A549 (cell line): ENCODE results near the gene HOXA4. TPM values are rescaled to one million over a fixed set of nuclear protein-coding genes. Genes with fewer than 3 reads are reported as not detected.

ENCODE experiments used
- ATAC-seq, 2 experiments: fragments of 200-7000 bp in 1 of 2; fragments of >200 bp in 1 of 2; cut with Nextera tagmentation in 1 of 2; cut with Tn5 transposase in 1 of 2; 3 replicates each; pipeline versions ENCODE4 v1.8.0 to v1.9.1; 2018 to 2020; ENCODE audit warnings: mild to moderate bottlenecking in 1 of 2, moderate library complexity in 1 of 2
- CTCF ChIA-PET: fragments of 300-600 bp; sonication (Branson Sonifier 250); formaldehyde crosslinking; extraction: SDS; loops from one replicate; lab custom pipeline; 2021; ENCODE audit warnings: antibody characterized with exemption, inconsistent platforms; lab: Yijun Ruan, JAX
- POLR2A ChIA-PET: fragments of 350-600 bp; formaldehyde crosslinking; extraction: SDS; loops from one replicate; lab custom pipeline; 2021; ENCODE audit warnings: antibody characterized with exemption, inconsistent platforms; lab: Yijun Ruan, JAX
- DNase-seq, 2 experiments: peaks; one replicate each; pipeline versions ENCODE4 v3.0.0 to v3.0.0-alpha.2; 2011 to 2016; ENCODE audit warnings: low read depth in 1 of 2, low spot score in 1 of 2
- FAIRE-seq: peaks from 2 replicates; lab custom pipeline; 2011; peaks lifted over from hg19 to GRCh38; lab: Jason Lieb, UNC
- H3K27ac ChIP-seq, 2 experiments: fragments of >200 bp; sonication (Bioruptor Twin); formaldehyde crosslinking; 3 replicates each; pipeline ENCODE4 v1.5.1; 2016 to 2017
- H3K4me1 ChIP-seq: fragments of >200 bp; sonication (Bioruptor Twin); formaldehyde crosslinking; 3 replicates; pipeline ENCODE4 v1.6.1; 2016
- H3K4me2 ChIP-seq: fragments of >200 bp; sonication (Bioruptor Twin); formaldehyde crosslinking; 3 replicates; pipeline ENCODE4 v1.6.1; 2016
- H3K4me3 ChIP-seq: fragments of >200 bp; sonication (Bioruptor Twin); formaldehyde crosslinking; 3 replicates; pipeline ENCODE4 v1.5.1; 2016
- H3K9me3 ChIP-seq: fragments of >200 bp; sonication (Bioruptor Twin); formaldehyde crosslinking; 3 replicates; pipeline ENCODE4 v1.6.1; 2016
- BHLHE40 ChIP-seq: IDR thresholded peaks from 2 replicates; pipeline ENCODE4 v1.6.1; 2012; ENCODE audit warnings: low read depth, low read length, inconsistent platforms
- CBX2 ChIP-seq: fragments of 200-600 bp; sonication (generic); IDR thresholded peaks from 2 replicates; pipeline ENCODE4 v1.6.1; 2016; ENCODE audit warnings: low read depth, mild to moderate bottlenecking, borderline replicate concordance
- CBX8 ChIP-seq: fragments of 200-600 bp; sonication (generic); IDR thresholded peaks from 2 replicates; pipeline ENCODE4 v1.6.1; 2016
- ESRRA ChIP-seq: fragments of 150-350 bp; IDR thresholded peaks from 2 replicates; pipeline ENCODE4 v1.6.1; 2014; ENCODE audit warnings: mild to moderate bottlenecking, low read length, borderline replicate concordance
- FOSL2 ChIP-seq, 2 experiments: fragments of 450-650 bp in 1 of 2; fragments of >200 bp in 1 of 2; sonication (Bioruptor Twin) in 1 of 2; formaldehyde crosslinking; IDR thresholded peaks; 2 replicates each; pipeline versions ENCODE4 v1.5.0 to v1.6.1; 2016 to 2020; ENCODE audit warnings: mild to moderate bottlenecking in 1 of 2, moderate library complexity in 1 of 2
- HDAC2 ChIP-seq: fragments of 200-600 bp; sonication (generic); IDR thresholded peaks from 2 replicates; pipeline ENCODE4 v1.6.1; 2016
- HMGXB4 ChIP-seq: fragments of 250-450 bp; sonication (Bioruptor Pico); IDR thresholded peaks from 2 replicates; pipeline ENCODE4 v1.5.0; 2021; ENCODE audit warnings: mild to moderate bottlenecking, moderate library complexity, borderline replicate concordance
- JUN ChIP-seq, 2 experiments: fragments of >200 bp; sonication (Bioruptor Twin); formaldehyde crosslinking; IDR thresholded peaks; 2 replicates in 1 of 2; 3 replicates in 1 of 2; pipeline ENCODE4 v1.6.1; 2016 to 2017
- JUNB ChIP-seq: fragments of >200 bp; sonication (Bioruptor Twin); formaldehyde crosslinking; IDR thresholded peaks from 2 replicates; pipeline ENCODE4 v1.6.1; 2016
- KDM1A ChIP-seq: fragments of 200-600 bp; sonication (generic); IDR thresholded peaks from 2 replicates; pipeline ENCODE4 v1.6.1; 2016; ENCODE audit warnings: low read depth, mild to moderate bottlenecking
- MAZ ChIP-seq: fragments of 150-350 bp; IDR thresholded peaks from 2 replicates; pipeline ENCODE4 v1.6.1; 2014; ENCODE audit warnings: antibody characterized with exemption, low read depth, low read length, borderline replicate concordance
- MYC ChIP-seq: IDR thresholded peaks from 2 replicates; pipeline ENCODE4 v1.6.1; 2012; ENCODE audit warnings: mild to moderate bottlenecking, inconsistent platforms, low read length, improper control_type of control experiment, borderline replicate concordance
- POLR2A ChIP-seq: IDR thresholded peaks from 2 replicates; pipeline ENCODE4 v1.6.1; 2012; ENCODE audit warnings: mild to moderate bottlenecking, low read length
- RFX5 ChIP-seq: fragments of 450-650 bp; IDR thresholded peaks from 2 replicates; pipeline ENCODE4 v1.7.1; 2014; ENCODE audit warnings: antibody characterized with exemption, mild to moderate bottlenecking, moderate library complexity
- RNF2 ChIP-seq: fragments of 200-600 bp; sonication (generic); IDR thresholded peaks from 2 replicates; pipeline ENCODE4 v1.6.1; 2016; ENCODE audit warnings: low read depth, mild to moderate bottlenecking, antibody characterized with exemption, moderate library complexity, borderline replicate concordance
- ZFP36 ChIP-seq: fragments of 450-650 bp; IDR thresholded peaks from 2 replicates; pipeline ENCODE4 v1.6.1; 2014; ENCODE audit warnings: borderline replicate concordance; ENCODE audit not compliant: partially characterized antibody
- WGBS: methylation state at CpG from one replicate; pipeline ENCODE4 v1.1.6; 2017; ENCODE audit errors: missing lambda C conversion rate; 5-methylcytosine and 5-hydroxymethylcytosine counted together
- polyA plus RNA-seq, 4 experiments: library from polyadenylated mRNA; depleted of rRNA in 3 of 4; stranded (reverse); fragments of >200 nt; fragmentation: RNase III in 1 of 4; extraction: RNeasy Plus Mini Kit Qiagen cat#74134 plus additional on column Dnase treatment in 1 of 4; gene quantifications; 2 replicates in 3 of 4; 3 replicates in 1 of 4; pipeline ENCODE4 v1.2.3, GENCODE V29; 2011 to 2017
- TF ChIP-seq, protein P1 (sequence below): fragments of 150-350 bp; IDR thresholded peaks from 2 replicates; pipeline ENCODE4 v1.6.1; 2014; ENCODE audit warnings: low read depth, mild to moderate bottlenecking, low read length

The HOXA4 gene
- polyA plus RNA-seq, 2 of the 4 experiments (the other 2 are of a cell fraction): 2.1 to 2.6 TPM

GRCh38 chr7:27175626-27176523, 45.3 kb upstream of the HOXA4 start:
- Histone ChIP-seq H3K27ac (no peak overlapping the region), H3K4me1 (peaks cover 13% of the 10 kb centered on the region), H3K4me3 (no peak overlapping the region), H3K9me3 (no peaks in the 10 kb centered on the region), H3K4me2 (no peak overlapping the region)
- no peak for FAIRE-seq
- 91% methylated on average over 40 of the region's 40 CpGs for WGBS
- ChIA-PET CTCF (interaction anchor here (0.6 to 2.5 kb wide), 7 partner anchors 8 to 31 kb away, joined by 3 to 14 read pairs (median 4); no protein-coding TSS in a partner anchor), POLR2A (no interaction called here)
- ATAC-seq: no peak
- DNase-seq: no peak
- TF ChIP-seq POLR2A (no peak), BHLHE40 (no peak), JUN (IDR thresholded peaks at IDR 0.05) (no peak), RNF2 (no peak), JUNB (no peak), FOSL2 (IDR thresholded peaks at IDR 0.05) (no peak), FOSL2 (CRISPR knock-in tag; IDR thresholded peaks at IDR 0.05) (no peak), ESRRA (no peak), CBX8 (no peak), MAZ (no peak), KDM1A (no peak), ZFP36 (no peak), RFX5 (no peak), HMGXB4 (CRISPR knock-in tag) (no peak), HDAC2 (no peak), MYC (no peak), CBX2 (no peak)
- TF ChIP-seq, protein P1, sequence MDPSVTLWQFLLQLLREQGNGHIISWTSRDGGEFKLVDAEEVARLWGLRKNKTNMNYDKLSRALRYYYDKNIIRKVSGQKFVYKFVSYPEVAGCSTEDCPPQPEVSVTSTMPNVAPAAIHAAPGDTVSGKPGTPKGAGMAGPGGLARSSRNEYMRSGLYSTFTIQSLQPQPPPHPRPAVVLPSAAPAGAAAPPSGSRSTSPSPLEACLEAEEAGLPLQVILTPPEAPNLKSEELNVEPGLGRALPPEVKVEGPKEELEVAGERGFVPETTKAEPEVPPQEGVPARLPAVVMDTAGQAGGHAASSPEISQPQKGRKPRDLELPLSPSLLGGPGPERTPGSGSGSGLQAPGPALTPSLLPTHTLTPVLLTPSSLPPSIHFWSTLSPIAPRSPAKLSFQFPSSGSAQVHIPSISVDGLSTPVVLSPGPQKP: no peak

GRCh38 chr7:27174874-27175625, 44.5 kb upstream of the HOXA4 start:
- Histone ChIP-seq H3K27ac (no peak overlapping the region), H3K4me3 (no peak overlapping the region), H3K4me1 (peaks cover 9% of the 10 kb centered on the region), H3K9me3 (no peaks in the 10 kb centered on the region), H3K4me2 (no peak overlapping the region)
- no peak for FAIRE-seq
- DNase-seq: no peak
- ChIA-PET CTCF (interaction anchor here (1.3 to 6.1 kb wide), 5 partner anchors 11 to 26 kb away, joined by 3 to 47 read pairs (median 7); no protein-coding TSS in a partner anchor), POLR2A (interaction anchor here (0.6 kb wide), 1 partner anchor 746 kb away, joined by 3 read pairs; no protein-coding TSS in a partner anchor)
- 83% methylated on average over 12 of the region's 12 CpGs for WGBS
- TF ChIP-seq BHLHE40 (no peak), POLR2A (no peak), MAZ (no peak), KDM1A (no peak)
- ATAC-seq: no peak
